ENCODE measurements around the gene DDIT4. TPM values are rescaled to one million over a fixed set of nuclear protein-coding genes. Genes with fewer than 3 reads are reported as not detected.
"Not testable (repeated sequence)": the region's sequence is repeated elsewhere in the genome, so short reads cannot be mapped to it uniquely, and the experiment has no call there.

DDIT4 gene, protein sequence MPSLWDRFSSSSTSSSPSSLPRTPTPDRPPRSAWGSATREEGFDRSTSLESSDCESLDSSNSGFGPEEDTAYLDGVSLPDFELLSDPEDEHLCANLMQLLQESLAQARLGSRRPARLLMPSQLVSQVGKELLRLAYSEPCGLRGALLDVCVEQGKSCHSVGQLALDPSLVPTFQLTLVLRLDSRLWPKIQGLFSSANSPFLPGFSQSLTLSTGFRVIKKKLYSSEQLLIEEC
- 100 to 1,000 TPM; 166 to 189 TPM for total RNA-seq

DNA sequence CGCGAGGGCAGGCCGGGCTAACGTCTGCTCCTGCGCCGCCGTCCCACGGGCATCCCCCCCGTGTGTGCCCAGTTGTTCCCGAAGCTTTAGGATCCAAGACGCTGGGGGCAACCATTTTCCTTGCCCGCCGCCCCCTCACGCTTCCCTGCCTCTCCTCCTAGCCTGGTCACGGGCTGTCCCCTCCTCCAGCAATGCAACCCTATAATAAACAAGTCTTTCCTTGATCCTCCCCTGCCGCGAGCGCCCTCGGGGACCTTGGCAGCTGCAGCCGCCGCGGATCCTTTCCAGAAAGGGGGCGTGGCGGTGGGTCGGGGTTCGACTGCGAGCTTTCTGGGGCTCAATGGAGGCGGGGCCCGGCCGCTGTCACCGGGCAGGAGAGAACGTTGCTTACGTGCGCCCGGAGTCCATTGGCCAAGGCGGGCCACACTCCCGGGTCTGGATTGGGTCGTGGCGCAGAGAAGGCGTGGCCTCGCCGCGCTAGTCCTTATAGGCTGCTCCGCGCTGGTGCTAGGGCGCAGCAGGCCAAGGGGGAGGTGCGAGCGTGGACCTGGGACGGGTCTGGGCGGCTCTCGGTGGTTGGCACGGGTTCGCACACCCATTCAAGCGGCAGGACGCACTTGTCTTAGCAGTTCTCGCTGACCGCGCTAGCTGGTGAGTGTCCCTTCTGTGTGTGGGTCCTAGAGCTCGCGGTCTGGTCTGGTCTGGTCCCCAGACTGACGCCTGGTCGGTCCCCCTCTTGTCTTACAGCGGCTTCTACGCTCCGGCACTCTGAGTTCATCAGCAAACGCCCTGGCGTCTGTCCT, at the start of gene DDIT4:
Gene DDIT4 (plus strand): TSS at position 515 of the 803 bp plus-strand sequence. CDS start 293 bp downstream, outside the sequence.
- CTCF ChIA-PET, result interaction anchor here (1.8 to 6.6 kb wide), 11 partner anchors 14 to 64 kb away, joined by 7 to 49 read pairs (median 18); no protein-coding TSS in a partner anchor
- H3K27ac Mint-ChIP-seq, result peak within 1 kb of the TSS; percentile 96
- peak within 1 kb of the TSS; percentile 98 for H3K4me3 Mint-ChIP-seq
- H3K27me3 Mint-ChIP-seq, result no peaks in the 10 kb centered on the region
- peak; percentile 99 for DNase-seq
- peaks cover 56% of the 10 kb centered on the region for H3K4me1 Mint-ChIP-seq
- peaks cover 32% of the 10 kb centered on the region for H3K36me3 Mint-ChIP-seq (ENCODE audit: low read depth)
- H3K9me3 Mint-ChIP-seq, result no peaks in the 10 kb centered on the region
- POLR2A ChIA-PET, result interaction anchor here (0.5 to 2.5 kb wide), 11 partner anchors 8 to 60 kb away, joined by 3 to 15 read pairs (median 3); no protein-coding TSS in a partner anchor

DNA sequence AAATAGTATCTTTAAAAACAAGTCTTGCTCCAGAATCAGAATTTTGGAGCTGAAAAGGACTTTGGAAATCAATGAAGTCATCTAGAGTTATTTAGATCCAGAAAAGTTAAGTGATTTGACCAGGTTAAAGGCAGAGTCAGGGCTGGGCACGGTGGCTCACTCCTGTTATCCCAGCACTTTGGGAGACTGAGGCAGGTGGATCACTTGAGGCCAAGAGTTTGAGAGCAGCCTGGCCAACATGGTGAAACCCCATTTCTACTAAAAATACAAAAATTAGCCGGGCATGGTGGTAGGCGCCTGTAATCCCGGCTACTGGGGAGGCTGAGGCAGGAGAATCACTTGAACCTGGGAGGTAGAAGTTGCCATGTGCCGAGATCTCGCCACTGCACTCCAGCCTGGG, 49.5 kb upstream of the DDIT4 start:
- ChIA-PET POLR2A (interaction anchor here (1.0 to 1.2 kb wide), 2 partner anchors 49 to 51 kb away, joined by 3 read pairs; partner anchors contain the start of gene DDIT4), CTCF (interaction anchor here (1.1 to 4.0 kb wide), 2 partner anchors 109 to 113 kb away, joined by 3 to 21 read pairs; no protein-coding TSS in a partner anchor)
- Mint-ChIP-seq H3K4me1 (peaks cover 47% of the 10 kb centered on the region), H3K36me3 (ENCODE audit: low read depth) (peaks cover 35% of the 10 kb centered on the region), H3K27ac (peak overlapping the region; percentile 38)
- H3K27me3 Mint-ChIP-seq, H3K9me3 Mint-ChIP-seq, H3K4me3 Mint-ChIP-seq, DNase-seq: not testable (repeated sequence)

DNA sequence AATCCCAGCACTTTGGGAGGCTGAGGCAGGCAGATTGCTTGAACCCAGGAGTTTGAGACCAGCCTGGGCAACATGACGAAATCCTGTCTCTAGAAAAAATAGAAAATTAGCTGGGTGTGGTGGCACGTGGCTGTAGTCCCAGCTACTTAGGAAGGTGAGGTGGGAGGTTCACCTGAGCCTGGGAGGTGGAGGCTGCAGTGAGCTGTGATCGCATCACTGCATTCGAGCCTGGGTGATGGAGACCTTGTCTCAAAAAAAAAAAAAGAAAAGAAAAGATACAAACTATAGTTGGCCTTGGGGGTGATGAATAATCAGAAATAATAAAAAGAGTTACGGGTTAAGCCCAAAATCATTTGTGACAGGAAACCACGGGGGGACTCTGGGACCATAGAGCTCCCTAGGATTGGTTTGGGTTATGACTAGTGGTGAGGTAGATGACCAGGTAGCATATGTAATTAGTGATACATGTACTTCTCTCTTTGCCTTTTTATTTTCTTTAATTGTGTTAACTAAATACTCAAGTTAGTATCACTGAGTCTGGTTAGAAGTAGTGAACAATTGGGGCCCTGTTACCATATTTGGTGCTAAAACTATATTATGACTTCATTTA, 47.2 kb upstream of the DDIT4 start:
- CTCF ChIA-PET, result interaction anchor here (0.6 to 1.5 kb wide), 6 partner anchors 11 to 111 kb away, joined by 3 to 5 read pairs (median 3); no protein-coding TSS in a partner anchor
- Mint-ChIP-seq H3K27ac (peak overlapping the region; percentile 9), H3K27me3 (no peaks in the 10 kb centered on the region), H3K4me3 (no peak overlapping the region), H3K9me3 (no peaks in the 10 kb centered on the region), H3K4me1 (peaks cover 49% of the 10 kb centered on the region), H3K36me3 (ENCODE audit: low read depth) (peaks cover 37% of the 10 kb centered on the region)
- POLR2A ChIA-PET, result interaction anchor here (0.6 kb wide), 2 partner anchors 40 to 62 kb away, joined by 3 to 4 read pairs; no protein-coding TSS in a partner anchor
- DNase-seq, result no peak

DNA sequence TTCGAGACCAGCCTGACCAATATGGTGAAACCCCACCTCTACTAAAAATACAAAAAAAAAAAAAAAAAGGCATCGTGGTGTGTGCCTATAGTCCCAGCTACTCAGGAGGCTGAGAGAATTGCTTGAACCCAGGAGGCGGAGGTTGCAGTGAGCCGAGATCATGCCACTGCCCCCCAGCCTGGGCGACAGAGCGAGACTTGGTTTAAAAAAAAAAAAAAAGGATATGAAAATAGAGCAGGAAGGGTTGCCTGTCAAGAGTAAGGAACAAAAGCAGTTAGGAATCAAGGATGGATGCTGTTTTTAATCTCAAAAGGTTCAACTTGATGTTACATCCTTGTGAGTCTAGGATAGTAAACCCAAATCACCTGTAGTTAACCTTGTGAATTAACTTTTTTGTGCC, 45.9 kb upstream of the DDIT4 start:
- peaks cover 45% of the 10 kb centered on the region for H3K4me1 Mint-ChIP-seq
- ChIA-PET POLR2A (no interaction called here), CTCF (interaction anchor here (1.2 kb wide), 1 partner anchor 9 kb away, joined by 4 read pairs; no protein-coding TSS in a partner anchor)
- H3K4me3 Mint-ChIP-seq, result no peak overlapping the region
- peaks cover 36% of the 10 kb centered on the region for H3K36me3 Mint-ChIP-seq (ENCODE audit: low read depth)
- H3K9me3 Mint-ChIP-seq, result no peaks in the 10 kb centered on the region
- DNase-seq, result no peak
- H3K27ac Mint-ChIP-seq, result no peak overlapping the region
- no peaks in the 10 kb centered on the region for H3K27me3 Mint-ChIP-seq

DNA sequence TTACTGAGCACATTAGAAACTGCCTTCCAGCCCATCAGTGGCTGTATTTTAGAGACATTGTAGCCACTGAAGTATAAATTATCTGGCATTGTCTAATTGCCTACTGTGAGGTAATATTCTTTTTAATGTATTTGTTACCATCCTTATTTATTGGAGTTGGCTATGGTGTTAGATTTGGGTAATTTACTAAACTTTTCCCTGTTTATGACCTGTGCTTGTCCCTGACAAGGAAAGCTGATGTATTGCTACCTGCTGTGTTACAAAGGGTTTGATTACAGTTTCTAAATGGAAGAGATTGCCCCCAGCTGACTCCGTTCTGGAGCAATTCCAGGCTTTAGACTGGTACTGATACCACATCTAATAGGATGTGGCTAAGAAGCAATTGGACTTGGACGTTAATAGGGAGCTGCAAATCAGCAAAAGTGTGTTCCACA, 45.4 kb upstream of the DDIT4 start:
- Mint-ChIP-seq H3K27ac (no peak overlapping the region), H3K9me3 (no peaks in the 10 kb centered on the region), H3K4me3 (no peak overlapping the region), H3K4me1 (peaks cover 42% of the 10 kb centered on the region), H3K27me3 (no peaks in the 10 kb centered on the region), H3K36me3 (ENCODE audit: low read depth) (peaks cover 41% of the 10 kb centered on the region)
- POLR2A ChIA-PET, result no interaction called here
- CTCF ChIA-PET, result interaction anchor here (1.1 to 1.8 kb wide), 7 partner anchors 10 to 855 kb away, joined by 3 to 5 read pairs (median 3); no protein-coding TSS in a partner anchor
- DNase-seq, result no peak

DNA sequence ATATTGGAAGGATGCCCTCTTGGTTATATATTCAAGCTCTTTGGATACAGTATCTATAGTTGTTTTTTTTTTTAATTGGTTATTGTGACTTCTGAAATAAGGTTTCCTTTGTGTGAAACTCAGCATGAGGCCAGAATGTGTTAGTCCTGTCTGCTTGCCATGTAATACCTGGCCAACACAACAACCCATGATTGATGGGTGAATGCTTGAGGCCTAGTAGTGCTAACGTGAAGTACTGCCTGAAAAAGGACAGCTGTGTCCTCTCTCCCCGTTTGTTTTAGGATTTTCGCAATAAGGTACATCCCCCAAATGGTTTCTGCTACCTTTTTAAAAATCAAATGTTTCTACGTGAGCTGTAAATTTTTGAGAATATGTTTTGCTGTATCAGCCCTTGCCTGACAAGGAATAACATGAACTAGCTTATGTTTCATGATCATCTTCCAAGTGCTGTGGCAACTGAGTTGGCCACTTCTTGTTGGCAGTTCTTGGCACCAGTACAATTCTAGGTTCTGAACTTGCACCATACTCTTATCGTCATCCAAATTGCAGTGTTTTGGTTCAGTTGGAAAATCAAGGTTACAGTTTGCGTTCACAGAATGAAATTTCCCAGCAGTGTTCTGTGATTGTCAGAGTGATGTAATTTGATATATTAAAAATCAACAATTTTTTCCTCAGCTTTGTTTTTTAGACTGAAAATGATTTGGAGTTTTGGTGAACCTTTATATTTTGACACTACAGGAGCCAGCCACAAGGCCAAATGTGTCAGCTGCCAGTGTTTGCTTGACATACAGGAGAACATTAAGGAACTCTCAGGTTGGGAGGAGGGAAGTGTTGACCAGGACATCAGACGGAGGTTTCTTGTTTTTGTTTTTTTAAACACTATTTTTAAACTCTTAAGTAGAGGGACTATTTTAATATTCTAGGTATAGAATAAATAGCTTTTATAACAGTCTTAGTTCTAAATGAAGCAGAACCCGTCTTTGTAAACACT, 44.2 kb upstream of the DDIT4 start:
- H3K9me3 Mint-ChIP-seq, result no peaks in the 10 kb centered on the region
- no peaks in the 10 kb centered on the region for H3K27me3 Mint-ChIP-seq
- H3K4me1 Mint-ChIP-seq, result peaks cover 33% of the 10 kb centered on the region
- no peak overlapping the region for H3K4me3 Mint-ChIP-seq
- peak overlapping the region; percentile 55 for H3K27ac Mint-ChIP-seq
- ChIA-PET CTCF (interaction anchor here (0.6 to 1.8 kb wide), 12 partner anchors 10 to 854 kb away, joined by 3 to 5 read pairs (median 3); no protein-coding TSS in a partner anchor), POLR2A (interaction anchor here (0.6 kb wide), 1 partner anchor 343 kb away, joined by 4 read pairs; no protein-coding TSS in a partner anchor)
- peaks cover 36% of the 10 kb centered on the region for H3K36me3 Mint-ChIP-seq (ENCODE audit: low read depth)
- DNase-seq, result no peak

DNA sequence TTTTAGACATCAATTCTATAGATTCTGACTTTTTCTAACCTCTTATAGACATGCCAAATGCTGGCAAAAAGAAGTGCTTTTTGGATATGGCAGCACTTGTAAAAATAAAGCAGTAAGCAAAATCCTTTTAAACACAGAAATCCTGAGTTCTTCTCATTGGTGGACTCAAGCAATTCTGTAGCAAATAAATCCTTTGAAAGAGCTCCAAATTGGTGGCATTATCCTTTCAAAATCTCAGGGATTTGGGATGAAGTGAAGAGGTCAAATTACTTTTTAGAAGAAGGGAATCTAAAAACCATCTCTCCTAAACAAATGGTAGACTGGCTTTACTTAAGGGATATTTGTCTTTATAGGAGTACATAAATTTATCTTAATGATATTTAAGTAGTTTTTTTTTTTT, 40.1 kb upstream of the DDIT4 start:
- Mint-ChIP-seq H3K27ac (no peak overlapping the region), H3K4me3 (no peak overlapping the region), H3K36me3 (ENCODE audit: low read depth) (peaks cover 46% of the 10 kb centered on the region), H3K27me3 (no peaks in the 10 kb centered on the region), H3K9me3 (no peaks in the 10 kb centered on the region), H3K4me1 (peaks cover 15% of the 10 kb centered on the region)
- no peak for DNase-seq
- CTCF ChIA-PET, result interaction anchor here (0.6 kb wide), 1 partner anchor 77 kb away, joined by 3 read pairs; no protein-coding TSS in a partner anchor
- POLR2A ChIA-PET, result no interaction called here

DNA sequence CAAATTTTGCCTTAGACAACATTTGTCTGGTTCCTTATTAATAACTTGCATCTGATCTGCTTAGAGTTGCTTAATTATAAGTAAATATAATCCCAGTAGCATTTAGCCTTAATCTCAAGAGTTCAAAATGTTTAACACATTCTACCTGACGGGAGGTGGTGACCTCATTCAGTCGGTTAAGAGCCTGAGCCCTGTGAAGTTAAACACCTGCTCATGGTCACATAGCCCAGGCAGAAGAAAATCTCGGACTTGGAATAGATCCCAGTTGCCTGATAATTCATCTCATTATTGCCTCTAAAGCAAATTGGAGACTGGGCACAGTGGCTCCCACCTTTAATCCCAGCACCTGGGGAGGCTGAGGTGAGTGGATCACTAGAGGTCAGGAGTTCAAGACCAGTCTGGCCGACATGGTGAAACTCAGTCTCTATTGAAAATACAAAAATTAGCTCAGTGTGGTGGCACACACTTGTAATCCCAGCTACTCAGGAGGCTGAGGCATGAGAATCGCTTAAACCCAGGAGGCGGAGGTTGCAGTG, 39.1 kb upstream of the DDIT4 start:
- Mint-ChIP-seq H3K4me3 (no peak overlapping the region), H3K9me3 (no peaks in the 10 kb centered on the region), H3K4me1 (peaks cover 10% of the 10 kb centered on the region), H3K27ac (no peak overlapping the region), H3K27me3 (no peaks in the 10 kb centered on the region), H3K36me3 (ENCODE audit: low read depth) (peaks cover 41% of the 10 kb centered on the region)
- ChIA-PET POLR2A (no interaction called here), CTCF (no interaction called here)
- no peak for DNase-seq

DNA sequence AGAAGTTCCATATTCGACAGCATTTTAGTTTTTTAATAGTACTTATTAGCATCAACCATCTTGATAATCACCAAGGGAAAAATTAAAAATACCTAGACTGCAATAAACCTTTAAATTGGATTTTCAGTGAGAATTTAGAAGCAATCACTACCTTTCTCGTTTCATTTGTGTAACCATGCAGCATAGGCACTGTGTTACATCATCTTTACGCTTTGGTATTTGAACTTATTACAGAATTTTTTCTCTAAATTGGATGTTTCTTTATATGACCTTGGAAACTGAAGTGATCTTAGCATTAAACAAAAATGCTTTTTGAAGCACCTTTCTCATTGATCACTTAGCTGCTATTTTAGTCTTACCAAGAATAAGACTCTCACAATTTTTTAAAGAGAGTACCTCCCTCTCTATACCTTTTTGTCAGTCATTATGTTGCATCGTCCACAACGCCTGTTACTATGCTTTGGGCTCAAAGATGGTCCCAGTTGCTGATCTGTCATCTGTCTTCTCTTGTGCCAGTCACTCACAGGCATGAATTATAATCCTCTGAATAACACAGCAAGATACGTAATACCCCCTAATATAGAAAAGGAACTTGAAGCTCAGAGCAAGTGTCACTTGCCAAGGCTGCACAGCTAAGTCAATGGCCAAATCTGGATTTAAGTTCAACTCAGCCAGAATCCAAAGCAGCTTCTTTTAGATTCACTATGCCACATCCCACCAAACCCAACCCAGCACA, 38.0 kb upstream of the DDIT4 start:
- H3K27ac Mint-ChIP-seq, result no peak overlapping the region
- H3K36me3 Mint-ChIP-seq (ENCODE audit: low read depth), result peaks cover 41% of the 10 kb centered on the region
- H3K27me3 Mint-ChIP-seq, result no peaks in the 10 kb centered on the region
- H3K4me3 Mint-ChIP-seq, result no peak overlapping the region
- H3K9me3 Mint-ChIP-seq, result no peaks in the 10 kb centered on the region
- no peak for DNase-seq
- ChIA-PET POLR2A (no interaction called here), CTCF (interaction anchor here (1.0 to 2.3 kb wide), 3 partner anchors 11 to 101 kb away, joined by 3 to 11 read pairs (median 4); partner anchors contain the start of gene DDIT4)
- H3K4me1 Mint-ChIP-seq, result peaks cover 9% of the 10 kb centered on the region

DNA sequence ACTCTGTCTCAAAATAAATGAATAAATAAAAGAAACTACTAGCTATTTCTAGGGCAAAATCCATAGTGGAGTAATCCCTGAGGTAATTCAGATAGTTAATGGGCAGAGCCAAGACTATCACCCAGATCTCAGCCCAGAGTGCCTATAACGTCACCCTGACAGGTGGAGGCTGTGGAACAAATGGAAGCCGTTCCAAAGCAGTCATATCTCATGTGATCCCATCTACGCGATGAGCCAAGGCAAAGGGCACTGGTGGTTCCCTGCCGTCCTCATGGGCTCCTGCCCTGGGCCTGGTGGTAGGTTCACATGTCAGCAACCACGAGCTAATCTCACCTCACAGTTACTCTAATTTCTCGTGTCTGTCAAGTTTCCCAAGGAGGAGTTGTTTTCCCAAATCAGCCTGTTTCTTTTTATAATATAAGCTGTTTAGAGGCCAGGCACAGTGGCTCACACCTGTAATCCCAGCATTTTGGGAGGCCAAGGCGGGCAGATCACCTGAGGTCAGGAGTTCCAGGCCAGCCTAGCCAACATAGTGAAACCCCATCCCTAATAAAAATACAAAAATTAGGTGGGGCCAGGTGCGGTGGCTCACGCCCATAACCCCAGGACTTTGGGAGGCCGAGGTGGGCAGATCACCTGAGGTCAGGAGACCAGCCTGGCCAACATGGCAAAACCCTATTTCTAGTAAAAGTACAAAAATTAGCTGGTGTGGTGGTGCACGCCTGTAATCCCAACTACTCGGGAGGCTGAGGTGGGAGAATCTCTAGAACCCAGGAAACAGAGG, 35.1 kb upstream of the DDIT4 start:
- Mint-ChIP-seq H3K9me3 (no peaks in the 10 kb centered on the region), H3K4me3 (no peak overlapping the region), H3K36me3 (ENCODE audit: low read depth) (peaks cover 35% of the 10 kb centered on the region), H3K4me1 (peaks cover 29% of the 10 kb centered on the region), H3K27me3 (no peaks in the 10 kb centered on the region), H3K27ac (no peak overlapping the region)
- ChIA-PET POLR2A (interaction anchor here (0.6 kb wide), 1 partner anchor 12 kb away, joined by 3 read pairs; no protein-coding TSS in a partner anchor), CTCF (interaction anchor here (1.0 to 2.3 kb wide), 7 partner anchors 9 to 190 kb away, joined by 3 to 6 read pairs (median 5); no protein-coding TSS in a partner anchor)
- no peak for DNase-seq
